ENCODE results near the gene VPS11.

Gene VPS11

GRCh38 chr11:119121008-119121810 is 53.6 kb downstream of the VPS11 start, which contains the start of gene HINFP:
HINFP (plus strand) TSS chr11:119121580; CDS start chr11:119126945, 5,365 bp downstream.
- DNase-seq (ENCODE audit: low spot score), result peak; percentile 100

- DNase-seq (ENCODE audit: low spot score), result no peak
Observed at GRCh38 chr11:119121811-119122124, 54.1 kb downstream of the VPS11 start.

GRCh38 chr11:119125821-119126220 is 58.2 kb downstream of the VPS11 start:
- no peak for DNase-seq (ENCODE audit: low spot score)

GRCh38 chr11:119126675-119127268 is 59.2 kb downstream of the VPS11 start:
- no peak for DNase-seq (ENCODE audit: low spot score)

- DNase-seq (ENCODE audit: low spot score), result no peak
Observed at GRCh38 chr11:119130662-119131061, 63.0 kb downstream of the VPS11 start.

Data from activated CD4-positive, alpha-beta T cell treated with anti-CD3 and anti-CD28 coated beads, Interleukin-2, Interleukin-4, amounts not matched to agents 100 ng/mL and 50 ng/mL, durations not matched to agents 16 hours and 8 hours (primary cell).